ENCODE results near the gene CCDC12. TPM values are rescaled to one million over a fixed set of nuclear protein-coding genes. Genes with fewer than 3 reads are reported as not detected.
"Not testable (repeated sequence)": the region's sequence is repeated elsewhere in the genome, so short reads cannot be mapped to it uniquely, and the experiment has no call there.

The CCDC12 gene
- total RNA-seq, 1 donor from 2014 or later = 25.2 TPM

DNA sequence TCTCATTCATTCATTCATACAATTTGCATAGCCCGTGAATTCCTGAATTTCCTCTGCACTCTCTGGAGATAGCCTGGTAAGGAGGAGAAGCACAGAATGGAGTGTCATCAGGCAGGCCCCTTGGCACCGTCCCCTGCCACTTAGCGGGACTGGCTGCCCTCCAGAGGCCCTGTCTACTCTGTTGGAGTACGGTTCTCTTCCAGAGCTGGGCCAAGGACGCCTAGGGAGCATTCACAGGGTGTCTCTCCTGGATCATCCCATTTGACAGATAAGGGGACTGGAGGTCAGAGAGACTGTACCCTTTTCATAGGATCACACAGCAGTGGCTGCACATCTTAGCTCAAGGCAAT lies 51.0 kb downstream of the CCDC12 start:
- DNase-seq (ENCODE audit: low read depth in 2 of 2) = no peak

DNA sequence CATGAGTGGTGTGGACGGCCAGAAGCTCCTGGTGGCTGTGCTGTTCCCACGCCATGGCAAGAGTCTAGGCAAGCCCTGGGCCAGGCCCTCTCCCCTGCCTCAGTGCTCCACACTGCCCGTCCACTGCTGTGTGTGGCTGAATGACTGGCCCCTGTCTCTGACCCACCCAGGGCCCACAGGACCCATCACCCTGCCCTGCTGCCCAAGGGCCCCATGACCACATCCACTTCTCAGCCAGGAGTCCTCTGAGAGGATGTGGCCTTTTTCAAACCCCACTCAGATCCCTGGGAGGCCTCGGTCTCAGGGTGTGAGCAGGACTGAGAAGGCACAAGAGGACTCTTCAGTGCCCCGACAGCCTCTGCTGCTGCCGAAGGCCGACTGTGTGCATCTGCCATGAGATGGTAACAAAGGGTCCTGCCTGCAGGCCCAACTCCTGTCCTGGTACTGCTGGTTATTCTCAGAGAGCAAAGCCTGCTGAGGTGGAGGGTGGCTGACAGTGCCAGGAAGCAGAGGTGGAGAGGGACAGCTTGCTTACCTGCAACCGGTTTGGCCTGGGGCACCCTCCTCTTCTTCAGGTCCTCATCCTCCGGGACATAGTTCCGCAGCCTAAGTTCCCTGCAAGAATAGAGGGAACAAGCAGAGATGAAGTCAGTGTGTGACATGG lies 51.5 kb downstream of the CCDC12 start:
- DNase-seq (ENCODE audit: low read depth in 2 of 2) = no peak

- peak in 1 of 2 donors; percentile 56 for DNase-seq (ENCODE audit: low read depth in 2 of 2)
Observed at GRCh38 chr3:46923559-46924350, 52.8 kb downstream of the CCDC12 start.

- no peak for DNase-seq (ENCODE audit: low read depth in 2 of 2)
Observed at GRCh38 chr3:46922871-46923558, 53.5 kb downstream of the CCDC12 start.

GRCh38 chr3:46922426-46922825 lies 54.1 kb downstream of the CCDC12 start:
- no peak for DNase-seq (ENCODE audit: low read depth in 2 of 2)

DNA sequence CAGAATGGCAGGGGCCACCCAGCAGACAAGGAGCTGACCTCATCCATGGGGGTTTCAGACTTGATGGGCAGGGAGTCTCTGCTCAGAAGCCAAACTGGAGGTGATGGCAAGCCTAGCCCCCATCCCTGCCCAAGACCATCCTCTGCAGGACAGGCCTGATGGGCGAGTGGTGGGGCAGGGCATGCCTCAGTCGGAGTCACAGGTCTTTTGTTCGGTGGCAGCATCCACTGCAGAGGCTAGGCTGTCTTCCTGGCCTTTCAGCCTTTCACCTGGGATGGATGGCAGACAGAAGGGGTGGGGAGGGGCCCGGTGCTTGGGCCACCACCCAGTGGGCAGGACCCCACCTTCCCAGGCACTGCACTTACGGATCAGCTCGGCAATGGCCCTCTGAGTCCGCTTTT lies 54.7 kb downstream of the CCDC12 start:
- DNase-seq (ENCODE audit: low read depth in 2 of 2) = no peak

GRCh38 chr3:46921041-46921440 lies 55.5 kb downstream of the CCDC12 start:
- no peak for DNase-seq (ENCODE audit: low read depth in 2 of 2)

- DNase-seq (ENCODE audit: low read depth in 2 of 2) = no peak
Observed at GRCh38 chr3:46918634-46919033, 57.9 kb downstream of the CCDC12 start.

- no peak for DNase-seq (ENCODE audit: low read depth in 2 of 2)
Observed at GRCh38 chr3:46918202-46918601, 58.3 kb downstream of the CCDC12 start.

- no peak for DNase-seq (ENCODE audit: low read depth in 2 of 2)
Observed at GRCh38 chr3:46917257-46917656, 59.3 kb downstream of the CCDC12 start.

GRCh38 chr3:46916799-46917198 lies 59.7 kb downstream of the CCDC12 start:
- DNase-seq (ENCODE audit: low read depth in 2 of 2) = no peak

DNA sequence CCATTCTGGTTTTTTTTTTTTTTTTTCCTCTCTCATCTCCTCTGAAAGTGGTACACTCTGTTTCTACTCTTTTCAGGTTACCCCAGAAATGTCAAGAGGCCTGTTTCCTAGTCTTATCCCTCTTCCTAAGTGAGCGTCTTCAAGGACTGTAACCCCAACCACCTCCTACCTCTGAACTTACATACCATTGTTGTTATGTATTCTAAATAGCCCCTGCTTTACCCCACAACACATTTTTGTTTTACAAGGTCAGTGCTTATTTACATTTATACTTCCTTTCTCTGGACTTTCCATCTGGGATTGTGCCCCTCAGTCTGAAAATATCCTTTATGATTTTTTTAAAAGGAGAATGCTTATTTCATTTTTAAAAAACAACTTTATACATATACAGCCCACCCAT lies 60.3 kb downstream of the CCDC12 start:
- DNase-seq (ENCODE audit: low read depth in 2 of 2) = no peak

- no peak for DNase-seq (ENCODE audit: low read depth in 2 of 2)
Observed at GRCh38 chr3:46915297-46915822, 61.2 kb downstream of the CCDC12 start.

GRCh38 chr3:46914849-46915248 lies 61.7 kb downstream of the CCDC12 start:
- no peak for DNase-seq (ENCODE audit: low read depth in 2 of 2)

- DNase-seq (ENCODE audit: low read depth in 2 of 2) = peak in 1 of 2 donors; percentile 82
Observed at GRCh38 chr3:46913644-46914043, 62.9 kb downstream of the CCDC12 start.

GRCh38 chr3:46912986-46913385 lies 63.6 kb downstream of the CCDC12 start:
- no peak for DNase-seq (ENCODE audit: low read depth in 2 of 2)

GRCh38 chr3:46910914-46911313 lies 65.6 kb downstream of the CCDC12 start:
- not testable (repeated sequence) for DNase-seq (ENCODE audit: low read depth in 2 of 2)

GRCh38 chr3:46910166-46910760 lies 66.3 kb downstream of the CCDC12 start:
- no peak for DNase-seq (ENCODE audit: low read depth in 2 of 2)

DNA sequence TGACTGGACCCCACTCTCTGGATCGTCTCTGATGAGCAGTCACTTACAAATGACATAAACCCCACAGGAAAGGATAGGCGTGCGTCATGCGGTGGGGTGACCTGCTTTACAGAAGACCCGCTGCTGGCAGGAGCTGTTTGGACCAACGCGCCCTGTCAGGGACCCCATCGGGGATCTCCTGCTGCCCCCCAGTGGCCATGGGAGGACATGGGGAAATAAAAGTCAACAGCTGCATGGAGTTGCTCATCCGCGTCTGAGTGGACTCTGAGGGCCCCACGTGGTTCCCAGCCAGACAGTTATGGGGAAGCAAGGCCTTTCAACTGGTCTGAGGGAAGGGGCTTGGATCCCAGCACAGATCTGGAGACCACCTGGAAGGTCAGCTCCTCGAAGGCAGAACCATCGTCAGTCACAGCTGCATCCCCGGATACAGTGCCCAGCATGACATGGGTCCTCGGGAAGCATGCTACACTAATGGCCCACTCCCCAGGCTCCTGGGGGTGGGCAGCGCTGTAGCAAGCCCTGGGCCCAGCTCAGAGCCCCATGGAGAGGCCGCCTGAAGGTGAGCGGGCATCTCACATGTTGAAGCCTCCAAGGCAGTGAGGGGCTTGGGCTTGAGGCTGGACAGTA lies 66.9 kb downstream of the CCDC12 start:
- peak; percentile 66 to 84 for DNase-seq (ENCODE audit: low read depth in 2 of 2)

GRCh38 chr3:46908986-46909534 lies 67.5 kb downstream of the CCDC12 start:
- no peak for DNase-seq (ENCODE audit: low read depth in 2 of 2)

All from dermis microvascular lymphatic vessel endothelial cell (primary cell).